HG02870 (cell line): ENCODE results near the gene PNKD.

Source experiments
- ATAC-seq: cut with Tn5 transposase; IDR thresholded peaks from one replicate; pipeline ENCODE4 v1.9.1; 2021; ENCODE audit warnings: mild to moderate bottlenecking, moderate library complexity; ENCODE audit not compliant: unreplicated experiment

Gene PNKD

DNA sequence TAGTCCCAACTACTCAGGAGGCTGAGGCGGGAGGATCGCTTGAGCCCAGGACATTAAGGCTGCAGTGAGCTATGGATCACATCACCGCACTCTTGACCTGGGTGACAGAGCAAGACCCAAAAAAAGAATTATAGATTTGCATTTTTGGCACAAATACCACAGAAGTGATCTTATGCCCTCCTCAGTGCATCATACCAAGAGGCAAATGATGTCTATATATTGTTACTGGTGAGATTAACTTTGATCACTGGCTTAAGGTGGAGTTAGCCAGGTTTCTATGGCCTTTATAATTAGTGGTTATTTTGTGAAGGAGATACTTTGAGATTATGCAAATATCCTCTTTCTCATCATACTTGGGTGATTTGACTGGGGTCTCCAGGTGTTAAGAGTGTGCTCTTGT, 64.2 kb downstream of the PNKD start:
- no peak for ATAC-seq

DNA sequence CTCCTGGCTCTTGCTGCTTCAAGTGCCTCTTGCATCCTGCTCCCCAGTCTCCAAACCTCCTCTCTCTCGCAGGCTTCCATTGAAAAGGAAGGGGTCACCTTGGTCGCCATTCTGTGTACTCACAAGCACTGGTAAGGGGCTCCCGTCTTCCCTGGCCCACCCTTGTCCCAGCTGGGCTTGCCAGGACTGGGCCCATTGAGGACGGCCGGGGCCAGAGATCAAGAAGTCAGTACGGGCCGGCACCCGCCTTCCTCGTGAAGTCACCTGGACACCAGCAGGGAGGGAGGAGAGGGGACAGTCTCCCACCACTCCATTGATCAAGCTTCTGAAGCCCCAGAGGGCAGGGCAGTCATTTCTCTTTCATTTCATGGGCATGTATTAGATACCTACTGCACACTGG, 70.3 kb downstream of the PNKD start:
- no peak for ATAC-seq

DNA sequence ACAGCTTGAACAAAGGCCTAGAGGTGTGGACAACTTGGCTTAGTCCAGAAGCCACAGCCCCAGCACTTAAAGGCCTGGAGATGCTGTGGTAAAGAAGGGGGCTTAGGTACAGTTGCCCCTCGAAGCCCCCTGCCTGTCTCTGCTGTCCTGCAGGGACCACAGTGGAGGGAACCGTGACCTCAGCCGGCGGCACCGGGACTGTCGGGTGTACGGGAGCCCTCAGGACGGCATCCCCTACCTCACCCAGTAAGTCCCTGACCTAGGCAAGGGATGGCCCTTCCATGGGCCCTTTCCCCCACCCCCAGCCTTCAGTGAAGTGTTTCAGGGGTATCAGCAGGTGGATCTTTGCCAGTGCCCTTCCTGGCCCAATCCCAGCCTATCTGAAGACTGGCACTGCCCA, 71.1 kb downstream of the PNKD start:
- no peak for ATAC-seq

- ATAC-seq, result no peak
Observed at GRCh38 chr2:218342837-218343236, 72.5 kb downstream of the PNKD start.

- ATAC-seq, result no peak
Observed at GRCh38 chr2:218343591-218343990, 73.3 kb downstream of the PNKD start.

DNA sequence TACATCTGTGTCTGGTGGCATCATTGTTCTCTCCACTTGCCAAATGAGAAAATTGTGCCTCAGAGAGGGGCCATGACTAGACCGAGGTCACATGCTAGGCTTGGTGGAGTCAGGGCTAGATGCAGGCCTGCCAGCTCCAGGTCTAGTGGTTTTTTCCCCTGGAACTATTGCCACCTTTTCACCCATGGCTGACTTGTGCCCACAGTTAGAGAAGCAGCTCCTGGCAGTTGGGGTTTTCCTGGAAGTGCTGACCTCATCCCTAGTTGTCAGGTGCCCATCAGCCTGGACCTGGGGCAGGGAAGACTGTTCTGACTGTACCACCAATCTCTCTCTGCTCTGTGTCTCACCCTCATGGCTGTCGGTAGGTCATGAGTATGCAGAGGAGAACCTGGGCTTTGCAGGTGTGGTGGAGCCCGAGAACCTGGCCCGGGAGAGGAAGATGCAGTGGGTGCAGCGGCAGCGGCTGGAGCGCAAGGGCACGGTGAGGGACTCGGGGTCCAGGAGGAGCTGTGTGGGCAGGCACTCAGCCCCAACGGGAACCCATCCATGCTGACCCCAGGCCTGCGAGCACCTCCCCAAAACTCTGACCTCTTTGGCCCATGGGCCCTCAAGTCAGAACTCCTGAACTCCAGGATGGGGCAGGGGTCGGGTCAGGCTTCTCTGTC, 73.9 kb downstream of the PNKD start:
- no peak for ATAC-seq

GRCh38 chr2:218344755-218345417, 74.6 kb downstream of the PNKD start:
- ATAC-seq, result no peak

DNA sequence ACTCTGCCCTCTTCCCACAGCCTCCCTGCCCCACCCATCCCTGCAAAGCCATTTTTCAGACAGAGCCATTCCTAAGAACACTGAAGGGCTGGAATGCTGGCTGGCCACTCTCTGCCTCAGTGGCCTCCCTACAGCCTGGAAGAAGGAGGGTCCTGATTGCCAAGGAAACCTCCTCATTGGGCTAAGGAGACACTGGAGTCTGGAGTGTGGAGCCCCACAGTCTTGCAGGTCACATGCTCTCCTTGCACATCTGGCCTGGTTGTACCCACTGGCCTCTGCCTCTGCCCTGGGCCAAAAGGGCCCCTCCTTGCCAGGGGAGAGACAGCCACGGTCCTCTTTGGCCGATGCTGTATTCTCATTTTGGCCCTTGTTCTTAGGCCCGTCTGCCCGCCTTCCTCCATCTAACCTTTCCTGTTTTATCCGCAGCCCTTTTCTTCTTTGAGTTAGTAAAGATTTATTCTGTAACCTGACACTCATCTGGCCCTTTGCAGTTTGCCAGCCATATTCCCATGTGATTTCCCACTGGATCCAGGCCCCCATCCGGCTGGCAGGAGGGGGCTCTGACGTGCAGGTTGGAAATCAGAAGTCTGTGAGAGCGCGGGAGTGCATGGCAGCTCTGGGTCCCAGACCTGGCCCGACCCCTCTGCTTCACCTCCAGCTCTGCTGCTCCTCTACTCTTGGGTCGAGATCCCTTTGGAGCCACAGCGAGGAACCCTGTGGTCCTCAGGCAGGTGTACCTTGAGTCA, 75.3 kb downstream of the PNKD start:
- no peak for ATAC-seq

- no peak for ATAC-seq
Observed at GRCh38 chr2:218347172-218347571, 76.9 kb downstream of the PNKD start.

- no peak for ATAC-seq
Observed at GRCh38 chr2:218354045-218354444, 83.7 kb downstream of the PNKD start.

DNA sequence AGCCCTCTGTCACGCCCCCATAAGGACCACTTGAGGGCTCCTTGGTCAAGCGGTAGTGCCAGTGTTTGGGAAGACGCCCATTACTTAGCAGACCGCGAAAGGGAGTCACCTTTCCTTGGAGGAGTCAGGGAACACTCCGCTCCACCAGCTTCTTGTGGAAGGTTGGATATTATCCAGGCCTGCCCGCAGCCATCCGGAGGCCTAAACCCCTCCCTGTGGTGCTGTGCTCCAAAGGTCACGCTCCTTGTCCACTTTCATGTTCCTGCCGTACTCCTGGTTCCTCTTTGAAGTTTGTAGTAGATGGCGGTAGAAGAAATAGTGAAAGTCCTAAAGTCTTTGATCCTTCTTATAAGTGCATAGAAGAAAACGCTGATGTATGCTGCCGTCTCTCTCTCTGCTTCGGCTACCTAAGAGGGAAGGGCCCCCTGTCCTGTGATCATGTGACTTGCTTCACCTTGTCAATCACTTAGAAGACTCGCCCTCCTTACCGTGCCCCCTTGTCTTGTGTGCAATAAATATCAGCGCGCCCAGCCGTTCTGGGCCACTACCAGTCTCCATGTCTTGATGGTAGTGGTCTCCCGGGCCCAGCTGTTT, 84.6 kb downstream of the PNKD start:
- no peak for ATAC-seq

GRCh38 chr2:218357236-218358177, 87.2 kb downstream of the PNKD start:
- ATAC-seq, result no peak

- ATAC-seq, result no peak
Observed at GRCh38 chr2:218360453-218360852, 90.1 kb downstream of the PNKD start.

- ATAC-seq, result no peak
Observed at GRCh38 chr2:218362606-218363005, 92.3 kb downstream of the PNKD start.

- no peak for ATAC-seq
Observed at GRCh38 chr2:218363736-218364135, 93.4 kb downstream of the PNKD start.

- ATAC-seq, result no peak
Observed at GRCh38 chr2:218364196-218364595, 93.9 kb downstream of the PNKD start.

GRCh38 chr2:218366621-218367414, 96.5 kb downstream of the PNKD start:
- ATAC-seq, result no peak

DNA sequence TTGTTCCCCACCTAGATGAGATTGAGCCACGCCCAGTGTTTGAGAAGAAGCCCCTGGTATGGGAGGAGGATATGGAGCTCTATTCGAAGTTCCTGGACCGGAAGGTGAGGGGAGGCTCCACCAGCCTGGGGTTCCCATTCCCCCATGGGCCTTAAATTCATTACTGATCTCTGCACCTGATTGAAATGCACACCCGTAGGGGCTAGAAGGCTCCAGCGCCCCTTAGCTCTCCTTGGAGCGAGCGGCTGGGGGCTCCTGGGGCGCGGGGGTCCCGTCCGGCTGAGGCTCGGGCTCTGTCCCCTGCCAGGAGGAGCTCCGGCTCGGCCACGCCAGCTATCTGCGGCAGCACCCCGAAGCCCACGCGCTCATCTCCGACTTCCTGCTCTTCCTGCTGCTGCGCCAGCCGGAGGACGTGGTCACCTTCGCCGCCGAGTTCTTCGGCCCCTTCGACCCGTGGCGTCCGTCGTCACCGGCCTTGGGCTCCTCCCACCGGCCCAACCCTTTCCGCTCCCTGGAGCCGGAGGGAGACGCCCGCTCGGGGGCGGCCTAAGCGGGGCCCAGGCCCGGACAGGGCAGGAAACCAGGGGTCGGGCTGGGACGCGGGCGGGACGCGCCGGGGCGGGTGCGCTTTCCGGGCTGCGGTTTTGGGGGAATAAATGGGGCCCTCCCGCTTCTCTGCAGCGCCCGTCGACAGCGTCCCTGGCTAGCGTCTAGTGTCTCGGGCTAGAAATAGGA, 97.3 kb downstream of the PNKD start:
- peak; percentile 90 for ATAC-seq

- no peak for ATAC-seq
Observed at GRCh38 chr2:218368150-218368528, 97.8 kb downstream of the PNKD start.
